PC-9 (cell line): Measurements from ENCODE around the gene DHRS7B. TPM values are rescaled to one million over a fixed set of nuclear protein-coding genes. Genes with fewer than 3 reads are reported as not detected.

ENCODE experiments used
- BruUV-seq: library from RNA; stranded (reverse); fragments of 400-500 nt; replicated peaks from 2 replicates; lab custom pipeline; 2021; lab: Mats Ljungman, UMichigan
- CTCF ChIA-PET: fragments of 300-600 bp; sonication (Branson Sonifier 250); formaldehyde crosslinking; loops from one replicate; lab custom pipeline; 2022; ENCODE audit warnings: antibody characterized with exemption; lab: Charles Lee
- POLR2A ChIA-PET: fragments of 300-600 bp; sonication (Branson Sonifier 250); formaldehyde crosslinking; loops from one replicate; lab custom pipeline; 2022; ENCODE audit warnings: antibody characterized with exemption; ENCODE audit not compliant: unreplicated experiment; lab: Charles Lee
- DNase-seq, 2 experiments: peaks; one replicate each; pipeline versions ENCODE4 v3.0.0 to v3.0.0-alpha.2; 2015 to 2022; ENCODE audit warnings: mixed read lengths in 1 of 2
- H2AFZ ChIP-seq: fragments of 200-600 bp; sonication (generic); 2 replicates; pipeline ENCODE4 v1.8.1; 2017; ENCODE audit warnings: antibody characterized with exemption
- H3F3A ChIP-seq: fragments of 200-600 bp; sonication (generic); 2 replicates; pipeline ENCODE4 v1.8.1; 2017; ENCODE audit warnings: antibody characterized with exemption, mild to moderate bottlenecking, low read depth; ENCODE audit not compliant: insufficient read depth
- H3K27ac ChIP-seq: fragments of 200-600 bp; sonication (generic); 2 replicates; pipeline ENCODE4 v1.6.1; 2016; ENCODE audit warnings: mixed run types
- H3K27me3 ChIP-seq: fragments of 200-600 bp; sonication (generic); 2 replicates; pipeline ENCODE4 v1.6.1; 2016; ENCODE audit warnings: low read depth, mixed run types; ENCODE audit not compliant: insufficient read depth
- H3K36me3 ChIP-seq: fragments of 200-600 bp; sonication (generic); 2 replicates; pipeline ENCODE4 v1.6.1; 2016; ENCODE audit warnings: low read depth, mixed run types
- H3K4me1 ChIP-seq: fragments of 200-600 bp; sonication (generic); replicated peaks from 2 replicates; pipeline ENCODE4 v1.6.1; 2016; ENCODE audit warnings: mixed run types; ENCODE audit not compliant: insufficient read depth
- H3K4me2 ChIP-seq: fragments of 200-600 bp; sonication (generic); 2 replicates; pipeline ENCODE4 v1.6.1; 2017; ENCODE audit warnings: mixed run types
- H3K4me3 ChIP-seq: fragments of 200-600 bp; sonication (generic); 2 replicates; pipeline ENCODE4 v1.6.1; 2016; ENCODE audit warnings: mixed run types
- H3K79me2 ChIP-seq: fragments of 200-600 bp; sonication (generic); 2 replicates; pipeline ENCODE4 v1.6.1; 2017; ENCODE audit warnings: low read depth, mixed run types
- H3K9me2 ChIP-seq: fragments of 200-600 bp; sonication (generic); 2 replicates; pipeline ENCODE4 v1.8.1; 2017; ENCODE audit warnings: mild to moderate bottlenecking; ENCODE audit not compliant: insufficient read depth
- H3K9me3 ChIP-seq: fragments of 200-600 bp; sonication (generic); 2 replicates; pipeline ENCODE4 v1.8.1; 2016; ENCODE audit warnings: low read depth; ENCODE audit not compliant: insufficient read depth
- H4K20me1 ChIP-seq: fragments of 200-600 bp; sonication (generic); 2 replicates; pipeline ENCODE4 v1.8.1; 2017; ENCODE audit not compliant: insufficient read depth
- CTCF ChIP-seq: fragments of 200-600 bp; sonication (generic); conservative IDR thresholded peaks from 2 replicates; pipeline ENCODE4 v1.6.1; 2017; ENCODE audit warnings: mixed run types, antibody characterized with exemption, mild to moderate bottlenecking, moderate library complexity
- EZH2 ChIP-seq: fragments of 200-600 bp; sonication (generic); IDR thresholded peaks from 2 replicates; pipeline ENCODE4 v1.8.0; 2017; ENCODE audit warnings: antibody characterized with exemption, low read depth
- intact Hi-C: fragments of 100-400 bp; cut with micrococcal nuclease; formaldehyde crosslinking; loops from one replicate; pipeline ENCODE4 v1.10.0; 2022; ENCODE audit not compliant: unreplicated experiment
- total RNA-seq: library from RNA; stranded (reverse); gene quantifications from 2 replicates; pipeline ENCODE4 v1.2.3, GENCODE V29; 2021

DHRS7B gene
- total RNA-seq, 1 experiment from 2014 or later: 27.9 TPM

GRCh38 chr17:21090902-21091618 is 35.7 kb upstream of the DHRS7B start:
- DNase-seq: no peak
- Histone ChIP-seq H3K79me2 (no peaks in the 10 kb centered on the region), H3K36me3 (no peaks in the 10 kb centered on the region), H3K9me2 (no peaks in the 10 kb centered on the region), H3K9me3 (no peaks in the 10 kb centered on the region), H3K4me3 (no peak overlapping the region), H2AFZ (no peak overlapping the region), H4K20me1 (no peaks in the 10 kb centered on the region), H3K4me2 (no peak overlapping the region), H3F3A (no peaks in the 10 kb centered on the region), H3K4me1 (no peaks in the 10 kb centered on the region), H3K27ac (no peak overlapping the region), H3K27me3 (0 out of 2 replicates have a peak, but pooled peaks cover 1% of the 10 kb centered on the region)
- CTCF ChIA-PET: no interaction called here
- POLR2A ChIA-PET: no interaction called here
- intact Hi-C loops: loop anchor here (10.0 kb wide), 1 partner anchor 156 kb away; no protein-coding TSS in a partner anchor
- no TSS peak for BruUV-seq
- no peak for TF ChIP-seq CTCF
- no peak for TF ChIP-seq EZH2

GRCh38 chr17:21094298-21094704 is 32.5 kb upstream of the DHRS7B start:
- BruUV-seq: no TSS peak
- peaks cover 7% of the 10 kb centered on the region; the same call in 1 of the 2 replicates for H3K4me1 ChIP-seq
- H4K20me1 ChIP-seq: no peaks in the 10 kb centered on the region
- ChIA-PET CTCF (interaction anchor here (0.6 to 0.7 kb wide), 2 partner anchors 63 to 139 kb away, joined by 4 to 6 read pairs; no protein-coding TSS in a partner anchor), POLR2A (interaction anchor here (0.6 kb wide), 1 partner anchor 242 kb away, joined by 3 read pairs; no protein-coding TSS in a partner anchor)
- TF ChIP-seq CTCF: no peak
- TF ChIP-seq EZH2: no peak
- H3K79me2 ChIP-seq: no peaks in the 10 kb centered on the region
- H2AFZ ChIP-seq: no peak overlapping the region
- intact Hi-C loops: loop anchor here (10.0 kb wide), 1 partner anchor 160 kb away; no protein-coding TSS in a partner anchor
- H3K27me3 ChIP-seq: no peaks in the 10 kb centered on the region
- H3K4me2 ChIP-seq: no peak overlapping the region
- no peak overlapping the region for H3K27ac ChIP-seq
- no peaks in the 10 kb centered on the region for H3K9me2 ChIP-seq
- no peak for DNase-seq
- no peaks in the 10 kb centered on the region for H3K9me3 ChIP-seq
- H3K4me3 ChIP-seq: no peak overlapping the region
- no peaks in the 10 kb centered on the region for H3F3A ChIP-seq
- no peaks in the 10 kb centered on the region for H3K36me3 ChIP-seq

- H3F3A ChIP-seq: no peaks in the 10 kb centered on the region
- H3K27ac ChIP-seq: no peak overlapping the region
- H2AFZ ChIP-seq: no peak overlapping the region
- H3K9me2 ChIP-seq: no peaks in the 10 kb centered on the region
- DNase-seq: no peak
- no TSS peak for BruUV-seq
- no peaks in the 10 kb centered on the region for H3K9me3 ChIP-seq
- CTCF ChIA-PET: interaction anchor here (0.6 kb wide), 2 partner anchors 83 to 200 kb away, joined by 3 to 6 read pairs; no protein-coding TSS in a partner anchor
- H4K20me1 ChIP-seq: no peaks in the 10 kb centered on the region
- POLR2A ChIA-PET: no interaction called here
- no peaks in the 10 kb centered on the region for H3K27me3 ChIP-seq
- intact Hi-C loops: loop anchor here (10.0 kb wide), 1 partner anchor 161 kb away; no protein-coding TSS in a partner anchor
- peaks cover 7% of the 10 kb centered on the region; the same call in 1 of the 2 replicates for H3K4me1 ChIP-seq
- no peak for TF ChIP-seq EZH2
- no peak for TF ChIP-seq CTCF
- H3K4me3 ChIP-seq: no peak overlapping the region
- H3K36me3 ChIP-seq: no peaks in the 10 kb centered on the region
- H3K4me2 ChIP-seq: no peak overlapping the region
- H3K79me2 ChIP-seq: no peaks in the 10 kb centered on the region
Observed at GRCh38 chr17:21095735-21096134, 31.0 kb upstream of the DHRS7B start.
